Heart right ventricle (tissue), 16 donors: ENCODE results near the gene GAB2. TPM values are rescaled to one million over a fixed set of nuclear protein-coding genes. Genes with fewer than 3 reads are reported as not detected.

Experiments used
- ATAC-seq, 8 donors: fragments of 200-7000 bp; cut with Tn5 transposase; one replicate each; pipeline ENCODE4 v1.9.1; 2020; ENCODE audit warnings: mild to moderate bottlenecking in 8 of 8, moderate library complexity in 8 of 8, moderate number of reproducible peaks in 1 of 8
- DNase-seq, 2 donors: peaks; one replicate each; pipeline ENCODE4 v3.0.0-alpha.2; 2020
- H3K27ac ChIP-seq, 10 donors: fragments of 200-600 bp; sonication (generic) in 2 of 10; one replicate each; pipeline versions ENCODE4 v1.5.0 to v1.8.0; 2020 to 2022; ENCODE audit warnings: mild to moderate bottlenecking in 3 of 10
- H3K27me3 ChIP-seq, 7 donors: fragments of 200-600 bp; one replicate each; pipeline ENCODE4 v1.8.0; 2021 to 2022; ENCODE audit warnings: mild to moderate bottlenecking in 2 of 7
- H3K36me3 ChIP-seq, 9 donors: fragments of 200-600 bp; sonication (generic) in 1 of 9; one replicate each; pipeline versions ENCODE4 v1.5.0 to v1.8.0; 2020 to 2022; ENCODE audit warnings: mild to moderate bottlenecking in 2 of 9
- H3K4me1 ChIP-seq, 9 donors: fragments of 200-600 bp; sonication (generic) in 1 of 9; one replicate each; pipeline versions ENCODE4 v1.5.0 to v1.8.0; 2020 to 2022; ENCODE audit warnings: mild to moderate bottlenecking in 4 of 9
- H3K4me3 ChIP-seq, 10 donors: fragments of 200-600 bp; sonication (generic) in 2 of 10; one replicate each; pipeline versions ENCODE4 v1.5.0 to v1.8.0; 2020 to 2022; ENCODE audit warnings: mild to moderate bottlenecking in 7 of 10, moderate library complexity in 2 of 10
- H3K9me3 ChIP-seq, 11 donors: fragments of 200-600 bp in 10 of 11; sonication (generic) in 2 of 11; one replicate each; pipeline versions ENCODE4 v1.5.0 to v1.8.0; 2013 to 2022; ENCODE audit warnings: mild to moderate bottlenecking in 2 of 11, control low read depth in 1 of 11, moderate library complexity in 1 of 11
- CTCF ChIP-seq, 9 donors: fragments of 200-600 bp; sonication (generic) in 2 of 9; IDR thresholded peaks; one replicate each; pipeline versions ENCODE4 v1.5.0 to v1.8.0; 2021 to 2022; ENCODE audit warnings: antibody characterized with exemption in 9 of 9, mild to moderate bottlenecking in 5 of 9, moderate library complexity in 1 of 9
- WGBS, 2 donors: extraction: QIAGEN DNeasy Blood & Tissue Kit; methylation state at CpG; one replicate each; pipeline ENCODE4 v1.1.7; 2013; ENCODE audit warnings: inconsistent platforms in 1 of 2; 5-methylcytosine and 5-hydroxymethylcytosine counted together
- intact Hi-C, 10 donors: fragments of 100-400 bp; cut with DNase I; formaldehyde crosslinking; loops; one replicate each; pipeline versions ENCODE4 v1.11.1 to v1.14.2; 2022
- polyA plus RNA-seq, 2 donors: library from polyadenylated mRNA; stranded (reverse); fragments of 200-250 nt; gene quantifications; one replicate each; pipeline ENCODE4 v1.2.3, GENCODE V29; 2013
- total RNA-seq, 10 donors: library from RNA; stranded (reverse); fragmentation: NEBNext Ultra II Directional in 3 of 10; extraction: Animal tissue kit (Norgen Biotek cat#: 25700) in 3 of 10; gene quantifications; one replicate each; pipeline versions ENCODE4 v1.2.1 to v1.2.4, GENCODE V29; 2021 to 2023
- donor health status: Arrhythmogenic right ventricular cardiomyopathy.
- donor health status: ischemic (EF 13 %, LVEDD 7.1; RV severe dilation, severe dysfunction).
- donor health status: healthy with polysubstance abuse.
- donor health status: DM: no; HTN: yes; CAD: no.
- donor health status: DM: no; HTN: no; CAD: no.
- donor health status: ischemic (EF 25% LVEDD 6.9; RV normal size, moderate dysfunction).
- donor health status: ischemic (EF 25% LVEDD 5.7; RV mildly dilated, moderate dysfunction).
- donor health status: healthy.
- donor health status: DM: yes; HTN: yes; CAD: no.
- donor health status: Ischemic cardiomyopathy.
- donor health status: ischemic (EF 35%, LVEDD 5.7; RV mildly dilated, moderate dysfunction).
- donor health status: nonischemic (EF 11% LVEDD 7.7; RV severe dilation, severe dysfunction).
- donor health status: DM: yes; HTN: yes; CAD: no.
- donor health status: PGD.
- donor health status: ischemic (EF 29% LVEDD 5.4; RV normal size, mild dysfunction).
- donor health status: nonischemic (EF 23%, LVEDD 6.1; RV moderate dilation, normal function).

The GAB2 gene
- total and polyA plus RNA-seq, 12 donors = 5.0 to 44.6 (median 27.0) TPM

- no peaks in the 10 kb centered on the region for H3K36me3 ChIP-seq
- DNase-seq = no peak
- 93 to 96% methylated on average over 6 of the region's 6 CpGs for WGBS, 2 donors
These were observed 89.7 kb downstream of the GAB2 start for GRCh38 chr11:78327945-78328344.

GRCh38 chr11:78325274-78325781, 92.3 kb downstream of the GAB2 start:
- Histone ChIP-seq H3K4me1 (peaks cover 0 to 16% (median 4%) of the 10 kb centered on the region in 9 donors), H3K27ac (no peak overlapping the region), H3K36me3 (no peaks in the 10 kb centered on the region), H3K27me3 (no peaks in the 10 kb centered on the region), H3K9me3 (peaks cover 0 to 4% (median 0%) of the 10 kb centered on the region in 11 donors), H3K4me3 (no peak overlapping the region)
- ATAC-seq (no peak), DNase-seq (no peak)
- WGBS, 2 donors = 72 to 76% methylated on average over 4 of the region's 4 CpGs
- TF ChIP-seq CTCF (IDR thresholded peaks at IDR 0.05) = no peak
- intact Hi-C loops = no loop called here

More at GRCh38 chr11:78327945-78328344, 89.7 kb downstream of the GAB2 start:
- Histone ChIP-seq H3K27ac (no peak overlapping the region), H3K9me3 (peaks cover 0 to 4% (median 0%) of the 10 kb centered on the region in 11 donors), H3K4me1 (peaks cover 0 to 34% (median 14%) of the 10 kb centered on the region in 9 donors), H3K27me3 (no peaks in the 10 kb centered on the region), H3K4me3 (no peak overlapping the region)
- intact Hi-C loops = no loop called here
- ATAC-seq = no peak
- no peak for TF ChIP-seq CTCF (IDR thresholded peaks at IDR 0.05)

GRCh38 chr11:78323363-78323762, 94.3 kb downstream of the GAB2 start:
- peaks cover 6 to 34% (median 20%) of the 10 kb centered on the region in 9 donors for H3K4me1 ChIP-seq
- DNase-seq = no peak
- H3K4me3 ChIP-seq = no peak overlapping the region
- TF ChIP-seq CTCF (IDR thresholded peaks at IDR 0.05) = no peak
- H3K27me3 ChIP-seq = no peaks in the 10 kb centered on the region
- H3K9me3 ChIP-seq = peaks cover 0 to 4% (median 0%) of the 10 kb centered on the region in 11 donors
- intact Hi-C loops = no loop called here
- no peaks in the 10 kb centered on the region for H3K36me3 ChIP-seq
- no peak for ATAC-seq
- no peak overlapping the region for H3K27ac ChIP-seq
- 90 to 95% methylated on average over 6 of the region's 6 CpGs for WGBS, 2 donors

GRCh38 chr11:78319453-78319955, 98.1 kb downstream of the GAB2 start:
- peak in 4 of 8 donors; percentile 43 to 72 (median 62) for ATAC-seq

More at GRCh38 chr11:78319453-78319955, 98.1 kb downstream of the GAB2 start:
- Histone ChIP-seq H3K27ac (peak overlapping the region in 4 of 10 donors; percentile 30 to 50 (median 42)), H3K27me3 (no peaks in the 10 kb centered on the region), H3K4me3 (no peak overlapping the region), H3K36me3 (no peaks in the 10 kb centered on the region), H3K9me3 (no peaks in the 10 kb centered on the region), H3K4me1 (peaks cover 14 to 45% (median 40%) of the 10 kb centered on the region in 9 donors)
- TF ChIP-seq CTCF (IDR thresholded peaks at IDR 0.05) = no peak
- no peak for DNase-seq
- intact Hi-C loops = loop anchor here in 3 of 10 donors (5.0 to 10.0 kb wide), 2 partner anchors 95 to 98 kb away; partner anchors contain the start of gene GAB2 (in 3 of the 3)
- 8 to 15% methylated on average over 4 of the region's 4 CpGs for WGBS, 2 donors
